Ishikawa (cell line): ENCODE measurements around the gene SLC6A20.

Experiments
- CEBPB ChIP-seq: IDR thresholded peaks from 2 replicates; pipeline ENCODE4 v1.6.1; 2012
- CREB1 ChIP-seq: IDR thresholded peaks from 2 replicates; pipeline ENCODE4 v1.6.1; 2012; ENCODE audit warnings: low read depth
- EGR1 ChIP-seq: IDR thresholded peaks from 2 replicates; pipeline ENCODE4 v1.6.1; 2012
- EP300 ChIP-seq: IDR thresholded peaks from 2 replicates; pipeline ENCODE4 v1.6.1; 2012; ENCODE audit warnings: borderline replicate concordance
- FOXM1 ChIP-seq: IDR thresholded peaks from 2 replicates; pipeline ENCODE4 v1.6.1; 2012; ENCODE audit warnings: low read depth, borderline replicate concordance
- NFIC ChIP-seq: IDR thresholded peaks from 2 replicates; pipeline ENCODE4 v1.6.1; 2012
- RAD21 ChIP-seq: IDR thresholded peaks from 2 replicates; pipeline ENCODE4 v1.6.1; 2012; ENCODE audit warnings: low read depth
- TAF1 ChIP-seq: IDR thresholded peaks from 2 replicates; pipeline ENCODE4 v1.6.1; 2012; ENCODE audit warnings: low read depth, mild to moderate bottlenecking
- TCF12 ChIP-seq: IDR thresholded peaks from 2 replicates; pipeline ENCODE4 v1.6.1; 2012; ENCODE audit warnings: low read depth
- TEAD4 ChIP-seq: IDR thresholded peaks from 2 replicates; pipeline ENCODE4 v1.6.1; 2012
- YY1 ChIP-seq: IDR thresholded peaks from 2 replicates; pipeline ENCODE4 v1.6.1; 2012; ENCODE audit warnings: low read depth
- ZBTB7A ChIP-seq: IDR thresholded peaks from 2 replicates; pipeline ENCODE4 v1.6.1; 2012; ENCODE audit warnings: low read depth
- TF ChIP-seq, protein P1 (sequence below): IDR thresholded peaks from 2 replicates; pipeline ENCODE4 v1.6.1; 2012; ENCODE audit warnings: low read depth, mild to moderate bottlenecking
- TF ChIP-seq, protein P2 (sequence below): IDR thresholded peaks from 2 replicates; pipeline ENCODE4 v1.6.1; 2012
- TF ChIP-seq, protein P3 (sequence below): IDR thresholded peaks from 2 replicates; pipeline ENCODE4 v1.6.1; 2012

The SLC6A20 gene

DNA sequence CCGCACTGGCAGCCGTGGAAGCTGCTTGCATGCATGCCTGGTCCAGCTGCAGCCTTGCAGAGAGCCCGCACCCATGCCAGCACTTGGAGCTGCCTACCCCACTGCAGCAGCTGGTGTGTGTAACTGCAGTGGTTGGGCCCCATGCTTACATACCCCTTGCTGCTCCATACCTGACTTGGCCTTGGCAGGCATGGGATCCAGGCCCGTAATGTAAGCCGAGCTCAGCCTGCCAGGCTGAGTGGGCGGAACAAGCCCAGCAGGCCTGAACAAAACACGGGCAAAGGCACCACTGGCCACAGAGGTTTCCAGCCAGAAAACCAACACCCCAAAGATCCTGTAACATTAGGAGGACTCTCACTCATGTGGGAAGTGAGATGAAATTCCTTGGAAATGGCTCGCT, 48.3 kb downstream of the SLC6A20 start:
- TF ChIP-seq, protein P1, sequence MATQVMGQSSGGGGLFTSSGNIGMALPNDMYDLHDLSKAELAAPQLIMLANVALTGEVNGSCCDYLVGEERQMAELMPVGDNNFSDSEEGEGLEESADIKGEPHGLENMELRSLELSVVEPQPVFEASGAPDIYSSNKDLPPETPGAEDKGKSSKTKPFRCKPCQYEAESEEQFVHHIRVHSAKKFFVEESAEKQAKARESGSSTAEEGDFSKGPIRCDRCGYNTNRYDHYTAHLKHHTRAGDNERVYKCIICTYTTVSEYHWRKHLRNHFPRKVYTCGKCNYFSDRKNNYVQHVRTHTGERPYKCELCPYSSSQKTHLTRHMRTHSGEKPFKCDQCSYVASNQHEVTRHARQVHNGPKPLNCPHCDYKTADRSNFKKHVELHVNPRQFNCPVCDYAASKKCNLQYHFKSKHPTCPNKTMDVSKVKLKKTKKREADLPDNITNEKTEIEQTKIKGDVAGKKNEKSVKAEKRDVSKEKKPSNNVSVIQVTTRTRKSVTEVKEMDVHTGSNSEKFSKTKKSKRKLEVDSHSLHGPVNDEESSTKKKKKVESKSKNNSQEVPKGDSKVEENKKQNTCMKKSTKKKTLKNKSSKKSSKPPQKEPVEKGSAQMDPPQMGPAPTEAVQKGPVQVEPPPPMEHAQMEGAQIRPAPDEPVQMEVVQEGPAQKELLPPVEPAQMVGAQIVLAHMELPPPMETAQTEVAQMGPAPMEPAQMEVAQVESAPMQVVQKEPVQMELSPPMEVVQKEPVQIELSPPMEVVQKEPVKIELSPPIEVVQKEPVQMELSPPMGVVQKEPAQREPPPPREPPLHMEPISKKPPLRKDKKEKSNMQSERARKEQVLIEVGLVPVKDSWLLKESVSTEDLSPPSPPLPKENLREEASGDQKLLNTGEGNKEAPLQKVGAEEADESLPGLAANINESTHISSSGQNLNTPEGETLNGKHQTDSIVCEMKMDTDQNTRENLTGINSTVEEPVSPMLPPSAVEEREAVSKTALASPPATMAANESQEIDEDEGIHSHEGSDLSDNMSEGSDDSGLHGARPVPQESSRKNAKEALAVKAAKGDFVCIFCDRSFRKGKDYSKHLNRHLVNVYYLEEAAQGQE, result no peak
- TF ChIP-seq EGR1 (peak; percentile 95), TCF12 (peak; percentile 82), RAD21 (peak; percentile 25; the same call in 1 of the 2 replicates), YY1 (peak; percentile 60; the same call in 1 of the 2 replicates), TAF1 (no peak), ZBTB7A (no peak), EP300 (peak; percentile 81), NFIC (peak; percentile 82), CEBPB (no peak), CREB1 (no peak), FOXM1 (no peak), TEAD4 (peak; percentile 61)
- TF ChIP-seq, protein P2, sequence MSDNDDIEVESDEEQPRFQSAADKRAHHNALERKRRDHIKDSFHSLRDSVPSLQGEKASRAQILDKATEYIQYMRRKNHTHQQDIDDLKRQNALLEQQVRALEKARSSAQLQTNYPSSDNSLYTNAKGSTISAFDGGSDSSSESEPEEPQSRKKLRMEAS, result peak; percentile 70
- TF ChIP-seq, protein P3, sequence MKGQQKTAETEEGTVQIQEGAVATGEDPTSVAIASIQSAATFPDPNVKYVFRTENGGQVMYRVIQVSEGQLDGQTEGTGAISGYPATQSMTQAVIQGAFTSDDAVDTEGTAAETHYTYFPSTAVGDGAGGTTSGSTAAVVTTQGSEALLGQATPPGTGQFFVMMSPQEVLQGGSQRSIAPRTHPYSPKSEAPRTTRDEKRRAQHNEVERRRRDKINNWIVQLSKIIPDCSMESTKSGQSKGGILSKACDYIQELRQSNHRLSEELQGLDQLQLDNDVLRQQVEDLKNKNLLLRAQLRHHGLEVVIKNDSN, result no peak

DNA sequence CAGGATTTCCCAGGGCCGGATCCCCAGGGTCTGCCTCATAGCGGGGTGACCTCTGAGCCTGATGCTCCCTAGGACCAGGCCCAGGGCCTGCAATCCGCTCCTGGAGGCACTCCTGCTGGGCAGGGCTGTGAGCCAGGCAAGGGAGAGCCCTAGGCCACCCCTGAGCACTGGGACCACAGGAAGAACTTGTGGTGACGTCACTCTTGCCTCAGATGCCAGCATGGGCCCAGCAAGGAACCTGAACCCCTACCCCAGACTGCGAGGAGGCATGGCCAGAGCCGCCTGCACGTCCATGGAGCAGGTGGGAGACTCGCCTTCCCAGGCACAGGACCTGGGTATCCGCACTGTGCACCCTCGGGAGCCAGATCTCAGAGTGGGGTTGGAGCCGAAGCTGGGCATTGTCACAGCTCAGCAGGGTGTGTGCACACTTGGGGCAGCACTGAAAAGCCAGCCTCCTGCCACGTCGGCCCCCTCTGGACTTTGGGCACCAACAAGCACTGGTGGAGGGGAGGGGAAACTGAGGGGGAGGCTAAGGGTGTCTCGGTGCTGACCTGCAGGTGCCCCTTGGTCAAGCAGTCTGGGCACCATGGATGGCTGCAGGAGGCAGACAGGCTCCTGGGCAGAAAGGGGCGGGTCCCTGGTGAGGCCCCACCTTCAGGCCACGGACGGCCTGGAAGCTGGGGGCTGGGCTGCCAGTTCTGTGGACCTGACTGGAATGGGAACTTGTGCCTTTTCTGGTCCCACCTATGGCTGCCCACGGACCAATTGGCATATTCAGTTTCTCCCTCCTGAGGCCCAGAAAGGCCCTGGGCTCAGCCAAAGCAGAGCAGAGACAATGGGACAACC, 49.3 kb downstream of the SLC6A20 start:
- TF ChIP-seq, protein P2, result peak; percentile 41; the same call in 1 of the 2 replicates
- TF ChIP-seq CREB1, result peak; percentile 48; the same call in 1 of the 2 replicates
- peak; percentile 37; the same call in 1 of the 2 replicates for TF ChIP-seq NFIC
- peak; percentile 59 for TF ChIP-seq EP300
- peak; percentile 59; the same call in 1 of the 2 replicates for TF ChIP-seq TCF12
- no peak for TF ChIP-seq EGR1
- TF ChIP-seq, protein P3, result no peak
- no peak for TF ChIP-seq YY1
- TF ChIP-seq TEAD4, result no peak
- TF ChIP-seq, protein P1, result no peak

DNA sequence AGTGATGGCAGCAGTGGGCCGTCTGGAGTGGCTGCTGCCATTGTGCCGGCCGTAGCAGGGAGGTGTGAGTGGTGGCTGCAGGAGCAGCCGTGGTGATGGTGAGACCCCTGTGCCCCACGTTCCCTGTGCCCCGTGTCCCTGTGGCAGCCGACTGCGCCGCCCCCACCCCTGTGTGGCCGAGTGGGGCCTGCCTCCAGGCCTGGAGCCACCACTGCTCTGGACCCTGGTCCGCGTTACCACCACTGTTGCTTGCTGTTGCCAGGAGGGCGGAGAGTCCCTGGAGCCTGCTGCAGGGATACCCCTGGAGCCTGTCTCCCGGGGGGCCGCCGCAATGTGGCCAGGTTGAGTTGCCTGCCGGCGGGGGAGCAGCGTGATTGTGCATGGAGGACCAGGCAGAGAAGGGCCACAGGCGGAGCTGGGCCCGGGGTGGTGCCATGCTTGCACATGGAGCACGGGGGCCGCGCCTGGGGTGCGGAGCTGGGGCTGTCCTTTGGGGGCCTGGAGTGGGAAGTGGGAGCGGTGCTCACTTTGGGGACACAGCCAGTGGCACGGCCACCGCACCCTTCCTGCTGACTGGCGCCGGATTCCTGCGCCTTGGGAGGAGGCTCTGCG, 50.1 kb downstream of the SLC6A20 start:
- TF ChIP-seq ZBTB7A (no peak), CEBPB (no peak), EGR1 (no peak), TEAD4 (no peak), EP300 (no peak), TAF1 (no peak), YY1 (no peak), FOXM1 (no peak), CREB1 (no peak), NFIC (no peak), TCF12 (no peak), RAD21 (no peak)
- TF ChIP-seq, protein P2, result no peak
- TF ChIP-seq, protein P3, result no peak
- TF ChIP-seq, protein P1, result no peak
